HG03558 (cell line): Measurements from ENCODE around the gene LRCOL1.
"Not testable (repeated sequence)": the region's sequence is repeated elsewhere in the genome, so short reads cannot be mapped to it uniquely, and the experiment has no call there.

ENCODE experiments used
- ATAC-seq: cut with Tn5 transposase; IDR thresholded peaks from one replicate; pipeline ENCODE4 v1.9.1; 2021; ENCODE audit warnings: moderate number of reproducible peaks; ENCODE audit not compliant: unreplicated experiment; ENCODE audit errors: extremely low read depth

LRCOL1 gene

DNA sequence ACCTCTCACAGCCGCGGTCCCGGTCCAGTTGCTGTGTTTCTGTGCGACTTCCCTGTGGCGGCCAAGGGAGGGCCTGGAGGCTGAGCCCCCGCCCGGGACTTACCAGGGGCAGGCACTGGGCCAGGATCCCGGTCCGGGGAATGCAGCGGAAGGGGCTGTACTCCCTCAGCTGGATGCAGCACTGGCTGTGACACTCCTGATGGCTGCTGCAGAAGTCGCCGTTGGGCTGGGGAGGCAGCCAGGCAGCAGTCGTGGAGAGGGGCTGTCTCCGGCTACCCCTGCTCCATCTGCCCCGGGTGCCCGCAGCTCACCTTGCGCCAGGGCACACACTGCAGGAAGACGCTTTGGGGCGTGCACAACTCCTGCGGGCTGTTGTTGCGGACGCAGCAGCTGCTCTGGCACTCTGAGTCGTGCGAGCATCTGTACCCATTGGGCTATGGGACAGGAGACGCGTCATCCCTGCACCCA lies 6.2 kb downstream of the LRCOL1 start:
- no peak for ATAC-seq

DNA sequence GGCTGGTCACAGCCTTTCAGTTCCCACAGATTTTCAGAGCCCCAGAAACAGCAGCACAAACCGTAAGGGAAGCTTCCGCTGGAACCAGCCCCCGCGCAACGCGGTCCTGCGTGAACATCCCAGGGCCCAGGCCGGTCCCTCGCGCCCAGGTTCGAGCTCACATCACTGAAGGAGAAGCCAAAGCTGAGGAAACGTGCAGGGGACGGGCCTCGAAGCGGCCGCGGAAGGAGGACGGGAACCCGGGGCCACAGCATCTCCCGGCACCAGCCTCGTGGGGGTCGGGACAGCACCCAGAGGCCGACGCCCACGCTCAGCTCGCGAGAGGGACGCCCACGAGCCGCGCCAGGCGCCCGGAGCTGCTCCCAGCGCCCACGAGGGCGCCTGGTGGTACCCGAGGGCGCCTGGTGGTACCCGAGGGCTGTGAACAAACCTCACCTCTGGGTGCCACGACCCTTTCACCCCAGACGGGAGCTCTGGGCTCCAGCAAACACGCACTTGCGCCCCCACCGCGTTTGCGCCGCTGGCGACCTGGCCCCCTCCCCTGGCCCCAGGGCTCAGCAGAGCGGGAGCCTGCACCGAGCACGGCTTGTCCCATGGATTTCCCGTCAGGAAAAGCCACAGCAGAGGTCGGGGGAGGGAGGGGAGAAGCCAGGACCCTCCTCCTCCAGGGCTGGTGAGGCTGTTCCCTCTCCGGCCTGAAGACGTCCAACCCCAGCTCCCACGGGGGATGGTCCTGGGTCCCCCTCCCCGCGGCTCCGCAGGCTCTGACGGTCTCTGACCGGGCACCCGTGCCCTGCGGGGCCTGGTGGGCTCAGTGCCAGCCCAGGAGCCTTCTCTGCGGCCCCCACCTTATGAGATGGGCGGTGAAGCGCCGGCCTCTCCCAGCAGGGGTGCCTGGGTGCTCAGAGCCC lies 6.9 kb downstream of the LRCOL1 start:
- ATAC-seq = no peak

GRCh38 chr12:132602572-132603239 lies 7.7 kb downstream of the LRCOL1 start:
- ATAC-seq = no peak

GRCh38 chr12:132601171-132601883 lies 9.1 kb downstream of the LRCOL1 start:
- no peak for ATAC-seq

- no peak for ATAC-seq
Observed at GRCh38 chr12:132600048-132601032, 10.0 kb downstream of the LRCOL1 start.

GRCh38 chr12:132599502-132599901 lies 10.9 kb downstream of the LRCOL1 start:
- not testable (repeated sequence) for ATAC-seq

DNA sequence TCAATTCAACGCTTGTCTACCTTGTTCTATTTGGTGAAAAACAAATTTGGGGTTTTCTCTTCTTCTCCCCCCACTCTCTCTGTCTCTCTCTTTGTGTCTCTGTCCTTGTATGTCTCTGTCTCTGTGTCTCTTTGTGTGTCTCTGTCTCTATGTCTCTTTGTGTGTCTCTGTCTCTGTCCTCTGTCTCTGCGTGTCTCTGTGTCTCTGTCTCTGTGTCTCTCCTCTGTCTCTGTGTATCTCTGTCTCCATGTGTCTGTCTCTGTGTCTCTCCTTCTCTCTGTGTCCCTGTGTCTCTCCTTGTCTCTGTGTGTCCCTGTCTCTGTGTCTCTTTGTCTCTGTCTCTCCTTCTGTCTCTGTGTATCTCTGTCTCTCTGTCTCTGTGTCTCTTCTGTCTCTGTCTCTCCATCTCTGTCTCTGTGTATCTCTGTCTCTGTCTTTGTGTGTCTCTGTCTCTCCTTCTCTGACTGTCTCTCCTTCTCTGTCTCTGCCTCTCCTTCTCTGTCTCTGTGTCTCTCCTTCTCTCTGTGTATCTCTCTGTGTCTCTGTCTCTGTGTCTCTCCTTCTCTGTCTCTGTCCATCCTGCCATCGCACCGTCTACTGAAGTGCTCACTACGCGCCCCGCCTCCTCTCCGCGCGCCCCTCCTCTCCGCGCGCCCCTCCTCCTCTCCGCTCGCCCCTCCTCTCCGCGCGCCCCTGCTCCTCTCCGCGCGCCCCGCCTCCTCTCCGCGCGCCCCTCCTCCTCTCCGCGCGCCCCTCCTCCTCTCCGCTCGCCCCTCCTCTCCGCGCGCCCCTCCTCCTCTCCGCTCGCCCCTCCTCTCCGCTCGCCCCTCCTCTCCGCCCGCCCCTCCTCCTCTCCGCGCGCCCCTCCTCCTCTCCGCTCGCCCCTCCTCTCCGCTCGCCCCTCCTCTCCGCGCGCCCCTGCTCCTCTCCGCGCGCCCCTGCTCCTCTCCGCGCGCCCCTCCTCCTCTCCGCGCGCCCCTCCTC lies 12.8 kb downstream of the LRCOL1 start:
- no peak for ATAC-seq

DNA sequence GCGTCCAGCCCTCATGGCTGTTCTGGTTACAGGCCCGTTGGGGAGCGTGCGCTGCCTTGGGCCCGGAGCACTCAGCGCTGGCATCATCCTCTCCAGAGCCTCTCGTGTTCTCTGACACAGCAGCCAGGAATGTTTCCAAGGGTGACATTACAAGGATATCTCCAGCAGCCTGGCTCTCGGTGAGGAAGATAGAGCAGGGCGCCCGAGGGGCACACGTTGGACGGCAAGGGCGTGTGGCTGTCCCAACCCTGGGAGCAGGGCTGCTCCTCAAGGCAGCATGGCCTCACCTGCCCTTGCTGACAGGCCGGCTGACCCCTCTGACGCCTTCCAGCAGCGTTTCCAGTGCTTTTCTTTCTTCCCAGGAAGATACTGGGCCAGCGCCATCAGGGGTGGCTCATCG lies 14.4 kb downstream of the LRCOL1 start:
- ATAC-seq = no peak

GRCh38 chr12:132595183-132595582 lies 15.2 kb downstream of the LRCOL1 start:
- no peak for ATAC-seq

GRCh38 chr12:132593938-132594358 lies 16.4 kb downstream of the LRCOL1 start:
- ATAC-seq = peak; percentile 62

DNA sequence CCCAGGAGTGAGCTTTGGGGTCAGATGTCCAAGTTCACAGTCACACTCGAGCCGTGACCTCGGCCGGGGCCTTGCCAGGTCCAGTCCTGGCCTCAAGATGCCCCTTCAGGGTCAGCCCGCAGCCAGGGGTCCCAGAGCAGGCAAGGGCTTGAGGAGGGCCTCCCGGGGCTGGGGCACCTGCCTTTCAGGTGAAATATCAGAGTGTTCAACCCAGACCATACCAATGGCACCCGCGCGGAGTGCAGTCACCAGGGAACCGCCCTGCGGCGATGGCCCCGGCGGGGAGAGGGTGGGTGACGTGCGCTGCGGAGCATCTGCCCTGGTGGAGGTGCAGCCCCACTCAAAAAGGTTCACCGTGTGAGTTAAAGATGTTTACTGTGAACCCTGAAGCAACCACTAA lies 16.9 kb downstream of the LRCOL1 start:
- ATAC-seq = no peak

DNA sequence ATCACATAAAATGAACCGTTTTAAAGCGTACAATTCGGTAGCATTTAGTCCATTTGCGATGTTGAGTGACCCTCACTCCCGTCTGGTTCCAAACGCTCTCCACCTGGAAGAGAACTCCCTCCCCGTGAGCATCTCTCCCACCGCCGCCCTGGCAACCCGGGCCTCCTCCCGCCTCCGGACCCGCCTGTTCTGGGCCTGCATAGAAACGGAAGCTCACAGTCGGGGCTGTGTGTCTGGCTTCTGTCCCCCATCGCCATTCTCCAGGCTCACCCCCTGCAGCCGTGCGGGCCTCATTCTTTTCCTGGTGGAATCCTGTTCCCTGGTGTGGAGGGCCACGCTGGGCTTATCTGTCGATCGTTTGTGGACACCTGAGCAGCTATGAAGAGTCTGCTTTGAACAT lies 17.3 kb downstream of the LRCOL1 start:
- ATAC-seq = no peak

DNA sequence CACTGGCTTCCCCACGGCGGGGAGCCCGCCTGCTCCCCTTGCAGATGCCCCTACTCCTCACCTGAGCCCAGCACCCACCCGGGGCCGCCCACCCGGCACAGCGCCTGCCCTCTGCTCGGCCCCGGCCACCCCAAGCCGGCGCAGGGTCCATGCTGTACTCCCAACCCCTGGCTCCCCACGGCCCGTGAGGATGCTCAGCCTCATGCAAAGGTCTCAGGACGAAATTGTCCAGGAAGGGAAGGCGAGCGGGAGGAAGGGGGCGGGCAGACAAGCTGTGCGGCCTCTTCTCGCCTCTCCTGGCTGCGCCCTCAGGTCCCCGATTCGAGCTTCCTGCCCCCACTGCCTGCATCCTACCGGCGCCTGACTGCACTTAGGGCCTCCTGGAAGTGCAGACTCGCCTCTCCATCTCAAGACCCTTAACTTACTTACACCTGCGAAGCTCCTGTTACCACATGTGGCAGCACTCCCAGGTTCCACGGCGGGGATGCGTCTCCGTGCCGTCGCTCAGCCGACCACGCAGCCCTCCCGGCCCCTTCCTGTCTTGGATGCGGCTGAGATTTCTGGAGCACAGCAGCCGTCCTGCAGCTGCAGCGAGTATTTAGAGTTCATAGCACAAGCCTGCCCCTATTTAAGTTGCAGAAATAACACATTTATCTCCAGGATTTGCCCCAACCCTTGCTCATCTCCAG lies 18.0 kb downstream of the LRCOL1 start:
- no peak for ATAC-seq

- no peak for ATAC-seq
Observed at GRCh38 chr12:132591107-132591935, 19.1 kb downstream of the LRCOL1 start.

DNA sequence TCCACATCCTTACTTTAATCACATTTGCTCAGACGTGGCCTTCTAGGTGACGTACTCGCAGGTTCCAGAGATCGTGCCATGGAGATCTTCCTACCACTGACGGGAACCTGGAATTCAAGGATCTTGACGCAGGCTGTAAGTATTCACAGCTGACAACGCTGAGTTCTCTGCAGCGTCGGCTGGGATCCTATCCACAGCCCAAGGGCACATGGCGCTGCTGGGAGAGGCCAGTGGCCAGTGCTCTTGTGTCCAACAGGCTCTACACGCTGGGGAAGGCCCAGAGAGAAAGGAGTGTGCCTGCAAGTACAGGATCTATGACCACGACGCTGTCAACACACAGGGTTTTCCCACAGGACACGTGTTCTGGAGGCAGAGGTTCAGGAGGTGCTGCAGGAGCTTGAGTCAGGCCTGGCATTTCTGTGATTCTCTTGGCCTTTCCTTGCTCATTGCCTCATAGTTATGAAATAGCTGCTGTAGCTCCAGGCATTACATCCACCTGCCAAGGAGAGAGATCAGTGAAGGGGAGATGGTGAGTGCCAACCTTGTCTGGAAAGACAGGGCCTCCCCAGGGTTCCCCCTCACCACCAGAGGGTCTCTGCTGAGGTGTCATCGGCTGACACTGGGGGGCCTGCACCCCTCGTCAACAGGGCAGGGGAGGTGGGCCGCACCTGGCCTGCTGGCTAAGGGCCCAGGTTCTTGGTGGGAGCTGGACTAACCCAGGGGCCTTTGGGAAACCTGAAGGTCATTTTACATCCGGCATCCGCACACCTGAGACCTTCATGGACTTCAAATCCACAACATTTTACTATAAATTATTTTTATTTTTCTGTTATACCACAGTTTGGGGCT lies 21.3 kb downstream of the LRCOL1 start:
- ATAC-seq = no peak

DNA sequence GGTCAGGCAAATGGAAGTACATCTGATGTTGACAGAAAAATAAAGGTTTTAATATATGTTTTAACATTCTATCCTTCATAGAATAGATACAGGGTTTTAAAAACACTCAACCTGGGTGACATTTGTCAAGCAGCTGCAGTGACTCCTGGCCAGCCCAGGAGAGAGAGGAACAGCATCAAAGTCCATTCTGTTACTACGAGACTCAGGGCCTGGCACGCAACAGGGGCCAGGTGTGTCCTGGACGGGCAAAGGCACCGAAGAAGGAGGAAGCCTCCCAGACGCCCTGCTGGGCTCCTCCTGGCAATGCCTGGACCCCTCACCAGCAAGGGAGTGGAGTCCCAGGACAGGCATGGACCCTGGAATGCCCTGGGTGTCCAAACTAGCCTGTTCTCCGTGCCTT lies 22.1 kb downstream of the LRCOL1 start:
- ATAC-seq = no peak
